Suprapubic skin (tissue), 4 donors: ENCODE measurements around the gene C1QL1. TPM values are rescaled to one million over a fixed set of nuclear protein-coding genes. Genes with fewer than 3 reads are reported as not detected.
A peak's percentile ranks its signal among the peaks of the same experiment; 100 is the strongest.

Source experiments
- DNase-seq, 2 donors: peaks; one replicate each; pipeline ENCODE4 v3.0.0-alpha.2; 2019; ENCODE audit warnings: low spot score in 2 of 2
- H3K27ac ChIP-seq: fragments of 200-600 bp; sonication (generic); one replicate; pipeline ENCODE4 v1.5.1; 2019
- H3K27me3 ChIP-seq: fragments of 200-600 bp; sonication (generic); one replicate; pipeline ENCODE4 v1.5.1; 2019
- H3K36me3 ChIP-seq: fragments of 200-600 bp; sonication (generic); one replicate; pipeline ENCODE4 v1.5.1; 2019
- H3K4me1 ChIP-seq: fragments of 200-600 bp; sonication (generic); one replicate; pipeline ENCODE4 v1.5.1; 2019
- H3K4me3 ChIP-seq: fragments of 200-600 bp; sonication (generic); one replicate; pipeline ENCODE4 v1.5.1; 2019; ENCODE audit warnings: mild to moderate bottlenecking
- H3K9me3 ChIP-seq: fragments of 200-600 bp; sonication (generic); one replicate; pipeline ENCODE4 v1.5.1; 2019
- EP300 ChIP-seq: sonication (generic); formaldehyde crosslinking; IDR thresholded peaks from one replicate; pipeline ENCODE4 v1.6.1; 2017; ENCODE audit warnings: antibody characterized with exemption
- POLR2A ChIP-seq, 2 donors: fragments of 450-650 bp; IDR thresholded peaks; one replicate each; pipeline ENCODE4 v1.6.1; 2017; ENCODE audit warnings: antibody characterized with exemption in 2 of 2, mild to moderate bottlenecking in 2 of 2, moderate library complexity in 2 of 2
- POLR2AphosphoS5 ChIP-seq, 3 donors: sonication (generic); formaldehyde crosslinking; IDR thresholded peaks; one replicate each; pipeline ENCODE4 v1.6.1; 2017; ENCODE audit warnings: antibody characterized with exemption in 3 of 3
- WGBS: methylation state at CpG from one replicate; pipeline ENCODE4 v1.1.5; 2018; 5-methylcytosine and 5-hydroxymethylcytosine counted together
- total RNA-seq, 4 donors: library from RNA; depleted of rRNA; stranded (reverse); fragments of >200 nt; gene quantifications; one replicate each; pipeline ENCODE4 v1.1.0, GENCODE V29; 2016
- TF ChIP-seq, protein P1 (sequence below), 2 donors: fragments of 200-600 bp in 1 of 2; fragments of 450-650 bp in 1 of 2; sonication (generic) in 1 of 2; IDR thresholded peaks; one replicate each; pipeline ENCODE4 v1.5.1; 2016 to 2019; ENCODE audit warnings: antibody characterized with exemption in 2 of 2, mild to moderate bottlenecking in 1 of 2, moderate library complexity in 1 of 2

The C1QL1 gene
- total RNA-seq, 4 donors from 2014 or later, result not detected

DNA sequence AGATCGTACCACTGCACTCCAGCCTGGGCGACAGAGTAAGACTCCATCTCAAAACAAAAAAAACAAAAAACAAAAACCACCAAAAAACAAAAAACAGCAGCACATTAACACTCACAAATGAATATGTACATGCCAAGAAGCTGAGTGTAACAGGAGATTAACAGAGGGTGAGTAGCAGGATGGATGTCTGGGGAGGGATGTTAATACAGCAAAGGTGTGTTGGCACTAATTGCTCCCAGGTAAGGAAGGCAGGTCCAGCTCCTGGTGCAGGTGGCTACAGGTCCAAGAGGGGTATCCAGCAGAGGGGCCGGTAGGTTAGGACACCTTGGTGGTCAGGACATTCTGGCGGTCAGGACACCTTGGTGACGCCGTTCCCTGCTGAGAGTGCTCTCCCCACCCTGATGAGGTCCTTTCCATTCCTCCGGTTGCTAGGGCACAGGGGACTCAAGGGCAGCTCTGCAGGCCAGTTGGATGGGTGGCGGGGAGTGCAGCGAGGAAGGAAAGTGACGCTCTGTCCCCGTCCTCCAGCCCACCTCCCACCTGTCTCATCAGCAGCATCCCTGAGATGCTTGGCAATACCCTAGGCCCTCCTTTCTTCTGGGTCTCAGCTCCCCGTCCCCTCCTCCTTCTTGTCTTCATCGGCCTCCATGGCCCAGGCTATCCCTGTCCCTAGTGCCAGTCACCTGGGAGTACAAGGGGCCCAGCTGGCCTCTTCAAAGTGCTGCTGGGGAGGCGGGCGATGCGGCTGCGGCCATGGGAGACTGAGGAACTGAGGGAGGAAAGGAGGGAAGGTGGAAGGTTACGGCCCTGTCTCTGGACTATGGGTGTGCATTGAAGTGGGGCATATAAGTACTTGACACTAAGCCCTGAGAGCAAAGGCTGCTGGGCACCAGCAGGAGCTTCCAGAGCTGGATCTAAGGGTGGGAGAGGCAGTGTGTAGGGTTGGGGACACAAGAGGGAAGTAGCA, 42.1 kb downstream of the C1QL1 start:
- WGBS, result 95% methylated on average over 18 of the region's 18 CpGs
- Histone ChIP-seq H3K4me3 (no peak overlapping the region), H3K36me3 (no peaks in the 10 kb centered on the region), H3K27ac (no peak overlapping the region), H3K27me3 (no peaks in the 10 kb centered on the region), H3K4me1 (no peaks in the 10 kb centered on the region), H3K9me3 (no peaks in the 10 kb centered on the region)
- no peak for DNase-seq
- TF ChIP-seq POLR2AphosphoS5 (IDR thresholded peaks at IDR 0.05) (no peak), EP300 (no peak), POLR2A (IDR thresholded peaks at IDR 0.05) (no peak)
- TF ChIP-seq, protein P1, sequence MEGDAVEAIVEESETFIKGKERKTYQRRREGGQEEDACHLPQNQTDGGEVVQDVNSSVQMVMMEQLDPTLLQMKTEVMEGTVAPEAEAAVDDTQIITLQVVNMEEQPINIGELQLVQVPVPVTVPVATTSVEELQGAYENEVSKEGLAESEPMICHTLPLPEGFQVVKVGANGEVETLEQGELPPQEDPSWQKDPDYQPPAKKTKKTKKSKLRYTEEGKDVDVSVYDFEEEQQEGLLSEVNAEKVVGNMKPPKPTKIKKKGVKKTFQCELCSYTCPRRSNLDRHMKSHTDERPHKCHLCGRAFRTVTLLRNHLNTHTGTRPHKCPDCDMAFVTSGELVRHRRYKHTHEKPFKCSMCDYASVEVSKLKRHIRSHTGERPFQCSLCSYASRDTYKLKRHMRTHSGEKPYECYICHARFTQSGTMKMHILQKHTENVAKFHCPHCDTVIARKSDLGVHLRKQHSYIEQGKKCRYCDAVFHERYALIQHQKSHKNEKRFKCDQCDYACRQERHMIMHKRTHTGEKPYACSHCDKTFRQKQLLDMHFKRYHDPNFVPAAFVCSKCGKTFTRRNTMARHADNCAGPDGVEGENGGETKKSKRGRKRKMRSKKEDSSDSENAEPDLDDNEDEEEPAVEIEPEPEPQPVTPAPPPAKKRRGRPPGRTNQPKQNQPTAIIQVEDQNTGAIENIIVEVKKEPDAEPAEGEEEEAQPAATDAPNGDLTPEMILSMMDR (IDR thresholded peaks at IDR 0.05), result no peak

DNA sequence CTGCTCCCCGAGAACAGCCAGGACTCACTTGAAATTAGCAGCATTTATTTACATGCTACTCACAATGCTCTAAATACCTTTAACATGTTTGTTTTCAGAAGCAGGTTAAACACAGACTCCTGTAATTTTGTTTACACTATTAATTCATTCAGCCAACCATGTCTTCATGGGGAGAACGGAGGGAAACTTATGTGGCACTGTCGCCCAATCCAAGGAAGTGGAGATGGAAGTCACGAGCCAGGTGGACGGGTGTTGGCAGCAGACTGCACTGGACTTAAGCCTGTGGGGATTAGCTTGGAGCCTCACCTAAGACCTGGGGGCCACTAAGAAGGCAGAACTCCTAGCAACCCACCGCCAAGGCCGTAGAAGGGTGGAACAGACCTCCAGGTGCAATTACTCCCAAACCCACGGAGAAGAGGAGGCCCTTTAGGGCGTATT, 44.0 kb downstream of the C1QL1 start:
- TF ChIP-seq EP300 (no peak), POLR2A (IDR thresholded peaks at IDR 0.05) (no peak), POLR2AphosphoS5 (IDR thresholded peaks at IDR 0.05) (no peak)
- TF ChIP-seq, protein P1 (IDR thresholded peaks at IDR 0.05), result no peak
- H3K27ac ChIP-seq, result no peak overlapping the region
- WGBS, result 89% methylated on average over 9 of the region's 9 CpGs
- no peaks in the 10 kb centered on the region for H3K27me3 ChIP-seq
- H3K9me3 ChIP-seq, result no peaks in the 10 kb centered on the region
- peaks cover 4% of the 10 kb centered on the region for H3K4me1 ChIP-seq
- H3K36me3 ChIP-seq, result no peaks in the 10 kb centered on the region
- no peak overlapping the region for H3K4me3 ChIP-seq
- DNase-seq, result peak in 1 of 2 donors; percentile 25

DNA sequence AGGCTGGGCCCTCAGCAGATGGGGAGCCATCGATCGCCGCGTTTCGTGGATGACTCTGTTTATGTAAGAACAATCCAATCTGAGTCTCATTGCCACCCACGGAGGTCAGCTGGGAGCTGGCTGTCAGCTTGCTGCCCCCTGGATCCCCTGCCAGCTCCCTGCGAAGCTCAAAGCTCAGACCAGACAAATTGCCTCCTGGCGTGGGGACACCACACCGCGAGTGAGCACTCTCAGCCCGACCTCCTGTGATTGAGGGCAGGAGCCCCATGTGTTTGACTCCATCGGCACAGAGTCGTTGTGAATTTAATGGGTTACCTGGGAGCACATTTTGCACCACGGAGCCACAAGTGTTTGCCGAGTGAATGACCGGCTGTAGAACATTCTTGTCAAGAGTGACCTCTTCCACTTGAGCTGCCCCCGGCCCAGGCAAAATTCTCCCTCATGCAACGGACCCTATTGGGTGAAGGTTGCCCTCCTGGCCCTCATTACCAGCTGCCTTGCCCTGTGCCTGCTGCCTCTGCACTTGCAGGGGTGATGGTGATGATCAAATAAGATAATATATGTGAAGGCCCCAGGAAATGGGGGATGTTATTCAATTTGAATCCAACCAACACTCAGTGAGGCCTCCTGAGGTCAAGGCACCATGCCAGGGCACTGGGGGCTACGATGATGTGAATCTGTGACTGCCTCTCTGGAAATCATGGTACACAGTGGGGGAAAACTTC, 45.2 kb downstream of the C1QL1 start:
- WGBS, result 83% methylated on average over 9 of the region's 19 CpGs
- TF ChIP-seq EP300 (no peak), POLR2A (IDR thresholded peaks at IDR 0.05) (no peak), POLR2AphosphoS5 (IDR thresholded peaks at IDR 0.05) (no peak)
- TF ChIP-seq, protein P1 (IDR thresholded peaks at IDR 0.05), result no peak
- Histone ChIP-seq H3K4me1 (peaks cover 7% of the 10 kb centered on the region), H3K4me3 (no peak overlapping the region), H3K27ac (no peak overlapping the region), H3K9me3 (no peaks in the 10 kb centered on the region), H3K27me3 (no peaks in the 10 kb centered on the region), H3K36me3 (no peaks in the 10 kb centered on the region)
- DNase-seq, result peak in 1 of 2 donors; percentile 48

DNA sequence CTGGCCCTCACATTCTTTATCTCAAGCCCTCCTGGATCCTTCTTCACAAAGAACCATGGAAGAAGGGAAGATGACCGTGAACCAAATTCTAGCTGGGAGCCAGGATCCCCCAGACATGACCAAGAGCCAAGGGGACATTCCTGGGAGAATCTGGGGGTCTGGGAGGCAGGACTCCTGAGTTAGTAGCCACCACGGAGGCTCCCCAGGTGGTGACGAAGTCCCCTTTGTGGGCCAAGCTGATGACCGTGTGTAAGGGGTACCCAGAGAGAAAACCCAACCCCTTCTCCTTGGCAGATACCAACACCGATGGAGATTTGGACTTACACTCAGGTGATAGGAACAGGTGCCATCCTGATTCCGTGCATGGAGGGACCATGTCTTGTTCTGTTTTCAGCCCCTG, 46.0 kb downstream of the C1QL1 start:
- no peak overlapping the region for H3K27ac ChIP-seq
- DNase-seq, result no peak
- H3K9me3 ChIP-seq, result no peaks in the 10 kb centered on the region
- TF ChIP-seq, protein P1 (IDR thresholded peaks at IDR 0.05), result no peak
- no peak for TF ChIP-seq EP300
- TF ChIP-seq POLR2AphosphoS5 (IDR thresholded peaks at IDR 0.05), result no peak
- no peak for TF ChIP-seq POLR2A (IDR thresholded peaks at IDR 0.05)
- H3K27me3 ChIP-seq, result no peaks in the 10 kb centered on the region
- peaks cover 15% of the 10 kb centered on the region for H3K4me1 ChIP-seq
- H3K36me3 ChIP-seq, result no peaks in the 10 kb centered on the region
- H3K4me3 ChIP-seq, result no peak overlapping the region
- 91% methylated on average over 5 of the region's 6 CpGs for WGBS
